Panc1 (cell line): ENCODE measurements around the gene NWD2. TPM values are rescaled to one million over a fixed set of nuclear protein-coding genes. Genes with fewer than 3 reads are reported as not detected.

ENCODE experiments used
- ATAC-seq: fragments of 200-7000 bp; cut with Tn5 transposase; 2 replicates; pipeline ENCODE4 v1.9.1; 2020; ENCODE audit warnings: mild to moderate bottlenecking, moderate library complexity
- BruUV-seq: library from RNA; stranded (reverse); fragments of 400-500 nt; replicated peaks from 2 replicates; lab custom pipeline; 2021; lab: Mats Ljungman, UMichigan
- CTCF ChIA-PET: fragments of 300-600 bp; sonication (Branson Sonifier 250); formaldehyde crosslinking; loops from one replicate; lab custom pipeline; 2022; ENCODE audit warnings: antibody characterized with exemption; lab: Charles Lee
- POLR2A ChIA-PET: fragments of 300-600 bp; sonication (Branson Sonifier 250); formaldehyde crosslinking; loops from one replicate; lab custom pipeline; 2022; ENCODE audit warnings: antibody characterized with exemption; lab: Charles Lee
- DNase-seq: peaks from one replicate; pipeline ENCODE4 v3.0.0-alpha.2; 2010; ENCODE audit warnings: low read depth, low spot score
- H3K27ac ChIP-seq: 2 replicates; pipeline ENCODE4 v1.5.1; 2011; ENCODE audit warnings: mild to moderate bottlenecking, low read length, inconsistent platforms
- H3K27me3 ChIP-seq: fragments of 200-500 bp; sonication (Bioruptor generic); 2 replicates; pipeline ENCODE4 v1.6.0; 2014; ENCODE audit warnings: low read length, inconsistent platforms; ENCODE audit not compliant: control insufficient read depth, insufficient read depth
- H3K36me3 ChIP-seq: fragments of 200-500 bp; sonication (Bioruptor generic); 2 replicates; pipeline ENCODE4 v1.5.1; 2014; ENCODE audit warnings: inconsistent platforms, mild to moderate bottlenecking, low read length, moderate library complexity; ENCODE audit not compliant: control insufficient read depth, insufficient read depth
- H3K4me1 ChIP-seq: 2 replicates; pipeline ENCODE4 v1.5.1; 2011; ENCODE audit warnings: inconsistent platforms, mild to moderate bottlenecking, low read length, moderate library complexity; ENCODE audit not compliant: control insufficient read depth, insufficient read depth
- H3K4me3 ChIP-seq, 2 experiments: 2 replicates each; pipeline ENCODE4 v1.5.1; 2011 to 2012; ENCODE audit warnings: low read depth in 2 of 2, low read length in 2 of 2, mild to moderate bottlenecking in 2 of 2, inconsistent platforms in 1 of 2, moderate library complexity in 1 of 2
- H3K9me3 ChIP-seq: fragments of 200-500 bp; sonication (Bioruptor generic); 2 replicates; pipeline ENCODE4 v1.5.1; 2014; ENCODE audit warnings: low read depth, mild to moderate bottlenecking, inconsistent platforms, low read length, moderate library complexity; ENCODE audit not compliant: control insufficient read depth, insufficient read depth
- CTCF ChIP-seq: fragments of 450-650 bp; IDR thresholded peaks from 2 replicates; pipeline ENCODE4 v1.5.1; 2017; ENCODE audit warnings: mild to moderate bottlenecking
- POLR2AphosphoS5 ChIP-seq: IDR thresholded peaks from 2 replicates; pipeline ENCODE4 v1.6.1; 2012; ENCODE audit warnings: mild to moderate bottlenecking, low read depth, low read length, moderate library complexity
- SIN3A ChIP-seq: IDR thresholded peaks from 2 replicates; pipeline ENCODE4 v1.6.1; 2012; ENCODE audit warnings: low read depth, mild to moderate bottlenecking, low read length, moderate library complexity, borderline replicate concordance; ENCODE audit not compliant: insufficient read depth
- TCF7L2 ChIP-seq: IDR thresholded peaks from 2 replicates; pipeline ENCODE4 v1.6.1; 2011; ENCODE audit warnings: mild to moderate bottlenecking, low read depth, low read length, inconsistent platforms
- in situ Hi-C: cut with HindIII; loops from 2 replicates; pipeline ENCODE4 v1.10.0; 2016; ENCODE audit warnings: low sequenced_read_pairs, low pct_unique_long_range_greater_than_20kb
- intact Hi-C: fragments of 100-400 bp; cut with micrococcal nuclease; formaldehyde crosslinking; loops from one replicate; pipeline ENCODE4 v1.10.0; 2022; ENCODE audit not compliant: unreplicated experiment
- total RNA-seq: library from RNA; stranded (reverse); gene quantifications from one replicate; pipeline ENCODE4 v1.2.1, GENCODE V29; 2021; ENCODE audit not compliant: unreplicated experiment
- TF ChIP-seq, protein P1 (sequence below), 2 experiments: IDR thresholded peaks; 2 replicates each; pipeline ENCODE4 v1.6.1; 2011 to 2012; ENCODE audit warnings: low read depth in 2 of 2, control low read depth in 1 of 2, low read length in 1 of 2, mild to moderate bottlenecking in 1 of 2, moderate library complexity in 1 of 2; ENCODE audit not compliant: insufficient read depth in 1 of 2

Gene NWD2
- total RNA-seq, 1 experiment from 2014 or later = not detected

DNA sequence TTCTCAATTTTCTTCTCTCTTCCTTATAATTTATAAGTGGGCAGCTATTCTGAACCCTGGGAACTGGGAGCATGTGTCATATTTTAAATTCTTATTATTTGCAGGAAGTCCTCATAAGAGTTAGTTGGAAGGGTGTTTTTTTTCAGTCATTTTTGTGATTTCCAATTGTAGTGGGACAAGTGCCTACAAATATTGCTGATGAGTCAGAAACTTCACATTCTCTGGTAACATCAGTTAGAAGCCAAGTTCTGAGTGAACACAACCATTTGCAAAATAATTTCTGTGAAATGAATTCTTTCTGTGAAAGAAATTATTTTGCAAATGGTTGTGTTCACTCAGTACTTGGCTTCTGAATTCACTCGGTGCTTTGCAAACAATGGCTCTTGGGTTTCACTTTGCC, 20.8 kb upstream of the NWD2 start:
- TF ChIP-seq, protein P1, sequence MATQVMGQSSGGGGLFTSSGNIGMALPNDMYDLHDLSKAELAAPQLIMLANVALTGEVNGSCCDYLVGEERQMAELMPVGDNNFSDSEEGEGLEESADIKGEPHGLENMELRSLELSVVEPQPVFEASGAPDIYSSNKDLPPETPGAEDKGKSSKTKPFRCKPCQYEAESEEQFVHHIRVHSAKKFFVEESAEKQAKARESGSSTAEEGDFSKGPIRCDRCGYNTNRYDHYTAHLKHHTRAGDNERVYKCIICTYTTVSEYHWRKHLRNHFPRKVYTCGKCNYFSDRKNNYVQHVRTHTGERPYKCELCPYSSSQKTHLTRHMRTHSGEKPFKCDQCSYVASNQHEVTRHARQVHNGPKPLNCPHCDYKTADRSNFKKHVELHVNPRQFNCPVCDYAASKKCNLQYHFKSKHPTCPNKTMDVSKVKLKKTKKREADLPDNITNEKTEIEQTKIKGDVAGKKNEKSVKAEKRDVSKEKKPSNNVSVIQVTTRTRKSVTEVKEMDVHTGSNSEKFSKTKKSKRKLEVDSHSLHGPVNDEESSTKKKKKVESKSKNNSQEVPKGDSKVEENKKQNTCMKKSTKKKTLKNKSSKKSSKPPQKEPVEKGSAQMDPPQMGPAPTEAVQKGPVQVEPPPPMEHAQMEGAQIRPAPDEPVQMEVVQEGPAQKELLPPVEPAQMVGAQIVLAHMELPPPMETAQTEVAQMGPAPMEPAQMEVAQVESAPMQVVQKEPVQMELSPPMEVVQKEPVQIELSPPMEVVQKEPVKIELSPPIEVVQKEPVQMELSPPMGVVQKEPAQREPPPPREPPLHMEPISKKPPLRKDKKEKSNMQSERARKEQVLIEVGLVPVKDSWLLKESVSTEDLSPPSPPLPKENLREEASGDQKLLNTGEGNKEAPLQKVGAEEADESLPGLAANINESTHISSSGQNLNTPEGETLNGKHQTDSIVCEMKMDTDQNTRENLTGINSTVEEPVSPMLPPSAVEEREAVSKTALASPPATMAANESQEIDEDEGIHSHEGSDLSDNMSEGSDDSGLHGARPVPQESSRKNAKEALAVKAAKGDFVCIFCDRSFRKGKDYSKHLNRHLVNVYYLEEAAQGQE (IDR thresholded peaks at IDR 0.05; ENCODE audit: insufficient read depth in 1 of 2, low read depth in 2 of 2, low read length in 1 of 2) = no peak
- TF ChIP-seq SIN3A (no peak), TCF7L2 (no peak), POLR2AphosphoS5 (no peak), CTCF (no peak)
- no TSS peak for BruUV-seq

GRCh38 chr4:37224854-37225253, 19.7 kb upstream of the NWD2 start:
- ATAC-seq (no peak), DNase-seq (no peak)
- H3K27me3 ChIP-seq = no peaks in the 10 kb centered on the region
- ChIA-PET POLR2A (no interaction called here), CTCF (no interaction called here)
- intact Hi-C loops (no loop called here), in situ Hi-C loops (no loop called here)
- no peaks in the 10 kb centered on the region for H3K4me1 ChIP-seq
- H3K9me3 ChIP-seq = no peaks in the 10 kb centered on the region
- TF ChIP-seq, protein P1 (IDR thresholded peaks at IDR 0.05; ENCODE audit: insufficient read depth in 1 of 2, low read depth in 2 of 2, low read length in 1 of 2) = no peak
- no peak for TF ChIP-seq CTCF
- TF ChIP-seq TCF7L2 = no peak
- no peak for TF ChIP-seq SIN3A
- no peak for TF ChIP-seq POLR2AphosphoS5
- BruUV-seq = no TSS peak
- no peak overlapping the region for H3K27ac ChIP-seq
- no peaks in the 10 kb centered on the region for H3K36me3 ChIP-seq
- H3K4me3 ChIP-seq = no peak overlapping the region

More for the DNA sequence above, 20.8 kb upstream of the NWD2 start:
- H3K9me3 ChIP-seq = no peaks in the 10 kb centered on the region
- intact Hi-C loops (no loop called here), in situ Hi-C loops (no loop called here)
- no peak overlapping the region for H3K4me3 ChIP-seq
- POLR2A ChIA-PET = no interaction called here
- DNase-seq (no peak), ATAC-seq (no peak)
- no peaks in the 10 kb centered on the region for H3K27me3 ChIP-seq
- H3K36me3 ChIP-seq = no peaks in the 10 kb centered on the region
- no peaks in the 10 kb centered on the region for H3K4me1 ChIP-seq
- CTCF ChIA-PET = no interaction called here
- H3K27ac ChIP-seq = no peak overlapping the region
